ENCODE measurements around the gene MAN1C1.

- TF ChIP-seq, protein P1, sequence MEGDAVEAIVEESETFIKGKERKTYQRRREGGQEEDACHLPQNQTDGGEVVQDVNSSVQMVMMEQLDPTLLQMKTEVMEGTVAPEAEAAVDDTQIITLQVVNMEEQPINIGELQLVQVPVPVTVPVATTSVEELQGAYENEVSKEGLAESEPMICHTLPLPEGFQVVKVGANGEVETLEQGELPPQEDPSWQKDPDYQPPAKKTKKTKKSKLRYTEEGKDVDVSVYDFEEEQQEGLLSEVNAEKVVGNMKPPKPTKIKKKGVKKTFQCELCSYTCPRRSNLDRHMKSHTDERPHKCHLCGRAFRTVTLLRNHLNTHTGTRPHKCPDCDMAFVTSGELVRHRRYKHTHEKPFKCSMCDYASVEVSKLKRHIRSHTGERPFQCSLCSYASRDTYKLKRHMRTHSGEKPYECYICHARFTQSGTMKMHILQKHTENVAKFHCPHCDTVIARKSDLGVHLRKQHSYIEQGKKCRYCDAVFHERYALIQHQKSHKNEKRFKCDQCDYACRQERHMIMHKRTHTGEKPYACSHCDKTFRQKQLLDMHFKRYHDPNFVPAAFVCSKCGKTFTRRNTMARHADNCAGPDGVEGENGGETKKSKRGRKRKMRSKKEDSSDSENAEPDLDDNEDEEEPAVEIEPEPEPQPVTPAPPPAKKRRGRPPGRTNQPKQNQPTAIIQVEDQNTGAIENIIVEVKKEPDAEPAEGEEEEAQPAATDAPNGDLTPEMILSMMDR (IDR thresholded peaks at IDR 0.05) = no peak
- no peak for TF ChIP-seq POLR2A (IDR thresholded peaks at IDR 0.05)
These were observed 121.9 kb downstream of the MAN1C1 start for GRCh38 chr1:25738499-25738898.

All from body of pancreas (tissue), 4 donors.